ENCODE measurements around the gene SMC6. TPM values are rescaled to one million over a fixed set of nuclear protein-coding genes. Genes with fewer than 3 reads are reported as not detected.

The SMC6 gene
- total RNA-seq, 3 donors from 2014 or later: 18.2 to 20.7 (median 18.2) TPM

DNA sequence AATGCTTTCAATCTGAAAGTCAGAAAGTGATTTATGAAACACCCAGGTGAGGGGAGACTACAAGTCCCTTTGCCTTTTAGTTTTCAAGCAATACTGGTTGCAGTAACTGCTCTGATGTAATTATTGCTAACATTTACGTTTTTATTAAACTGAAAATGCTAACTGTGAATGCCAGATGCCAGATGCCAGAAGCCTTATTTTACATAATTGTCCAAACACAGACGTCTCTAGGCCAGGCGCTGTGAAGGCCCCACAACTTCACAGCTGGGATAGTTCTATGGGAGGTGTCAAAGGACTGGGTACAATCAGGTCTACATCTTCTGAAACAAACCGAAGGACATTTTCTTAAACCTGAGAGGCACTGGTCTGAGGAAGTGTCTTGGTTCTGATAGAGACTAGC lies 35.2 kb upstream of the SMC6 start:
- ATAC-seq: no peak
- Mint-ChIP-seq H3K27me3 (ENCODE audit: low read depth) (peaks cover 17% of the 10 kb centered on the region), H3K4me1 (ENCODE audit: low read depth) (no peaks in the 10 kb centered on the region), H3K9me3 (no peaks in the 10 kb centered on the region), H3K4me3 (no peak overlapping the region), H3K36me3 (ENCODE audit: insufficient read depth) (no peaks in the 10 kb centered on the region)
- no peak for DNase-seq

DNA sequence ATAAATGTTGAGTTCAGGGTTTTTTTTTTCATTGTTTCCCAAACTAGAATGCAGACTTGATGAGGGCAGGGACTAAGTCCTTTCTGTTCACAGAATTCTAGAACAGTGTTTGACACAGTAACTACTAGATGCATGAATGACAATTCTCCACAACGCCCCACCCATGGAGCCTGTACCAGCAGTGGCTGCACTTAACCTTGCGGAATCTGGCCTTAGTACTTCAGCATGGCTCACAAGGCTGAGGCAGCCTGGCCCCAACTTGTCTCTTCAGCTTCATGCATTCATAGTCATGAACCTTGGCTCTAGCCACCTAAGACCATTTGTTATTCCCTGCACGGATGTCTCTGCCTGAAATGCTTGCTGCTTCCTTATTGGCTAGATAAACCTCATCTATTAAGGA lies 33.1 kb upstream of the SMC6 start:
- no peak for ATAC-seq
- peaks cover 11% of the 10 kb centered on the region for H3K27me3 Mint-ChIP-seq (ENCODE audit: low read depth)

DNA sequence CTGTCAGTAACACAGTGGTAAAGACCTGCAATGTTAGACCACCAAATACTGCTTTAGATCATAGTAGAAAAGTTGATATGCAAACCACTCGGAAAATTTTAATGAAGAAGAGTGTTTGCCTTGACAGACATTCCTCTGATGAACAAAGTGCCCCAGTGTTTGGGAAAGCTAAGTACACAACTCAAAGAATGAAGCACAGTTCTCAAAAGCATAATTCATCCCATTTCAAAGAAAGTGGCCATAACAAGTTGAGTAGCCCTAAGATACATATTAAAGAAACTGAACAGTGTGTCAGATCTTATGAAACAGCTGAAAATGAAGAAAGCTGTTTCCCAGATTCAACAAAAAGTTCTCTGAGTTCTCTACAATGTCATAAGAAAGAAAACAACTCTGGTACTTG lies 27.9 kb upstream of the SMC6 start:
- H3K9me3 Mint-ChIP-seq: no peaks in the 10 kb centered on the region
- H3K27me3 Mint-ChIP-seq (ENCODE audit: low read depth): no peaks in the 10 kb centered on the region
- DNase-seq (no peak), ATAC-seq (no peak)
- H3K4me3 Mint-ChIP-seq: no peak overlapping the region
- no peaks in the 10 kb centered on the region for H3K4me1 Mint-ChIP-seq (ENCODE audit: low read depth)
- peaks cover 19% of the 10 kb centered on the region for H3K36me3 Mint-ChIP-seq (ENCODE audit: insufficient read depth)

More for the DNA sequence above, 33.1 kb upstream of the SMC6 start:
- H3K4me1 Mint-ChIP-seq (ENCODE audit: low read depth): no peaks in the 10 kb centered on the region
- no peak for DNase-seq
- H3K4me3 Mint-ChIP-seq: no peak overlapping the region
- H3K36me3 Mint-ChIP-seq (ENCODE audit: insufficient read depth): peaks cover 6% of the 10 kb centered on the region
- no peaks in the 10 kb centered on the region for H3K9me3 Mint-ChIP-seq

DNA sequence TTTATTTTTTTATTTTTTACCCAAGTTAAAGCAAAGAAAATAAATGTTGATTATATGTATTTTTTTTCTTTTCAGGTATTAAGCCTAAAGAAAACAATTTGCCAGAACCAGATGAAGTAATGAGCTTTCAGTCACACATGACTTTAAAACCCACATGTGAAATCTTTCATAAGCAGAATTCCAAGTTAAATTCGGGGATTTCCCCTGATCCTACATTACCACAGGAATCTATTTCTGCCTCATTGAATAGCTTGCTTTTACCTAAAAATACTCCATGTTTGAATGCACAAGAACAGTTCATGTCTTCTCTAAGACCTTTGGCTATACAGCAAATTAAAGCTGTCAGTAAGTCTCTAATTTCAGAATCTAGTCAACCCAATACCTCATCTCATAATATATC lies 26.9 kb upstream of the SMC6 start:
- Mint-ChIP-seq H3K4me1 (ENCODE audit: low read depth) (no peaks in the 10 kb centered on the region), H3K4me3 (no peak overlapping the region), H3K9me3 (no peaks in the 10 kb centered on the region), H3K36me3 (ENCODE audit: insufficient read depth) (peaks cover 21% of the 10 kb centered on the region), H3K27me3 (ENCODE audit: low read depth) (no peaks in the 10 kb centered on the region)
- DNase-seq: no peak
- ATAC-seq: no peak

DNA sequence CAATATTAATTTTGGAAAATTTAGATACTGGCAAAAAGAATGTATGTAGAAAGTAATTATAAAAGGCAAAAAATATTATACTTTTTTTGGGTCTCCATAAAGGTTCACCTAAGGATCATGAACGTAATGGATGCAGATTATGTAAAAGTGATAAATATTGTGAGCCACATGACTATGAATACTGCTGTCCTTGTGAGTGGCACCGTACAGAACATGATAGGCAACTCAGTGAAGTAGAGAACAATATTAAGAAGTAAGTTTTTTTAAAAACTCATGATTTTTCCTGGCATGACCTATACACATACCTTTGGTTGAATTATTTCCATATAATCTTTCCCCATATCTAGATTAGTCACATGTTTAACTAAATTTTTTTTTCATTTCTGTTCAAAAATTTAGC lies 18.9 kb upstream of the SMC6 start:
- no peaks in the 10 kb centered on the region for H3K9me3 Mint-ChIP-seq
- no peaks in the 10 kb centered on the region for H3K4me1 Mint-ChIP-seq (ENCODE audit: low read depth)
- peaks cover 13% of the 10 kb centered on the region for H3K36me3 Mint-ChIP-seq (ENCODE audit: insufficient read depth)
- no peak for ATAC-seq
- no peak overlapping the region for H3K4me3 Mint-ChIP-seq
- DNase-seq: no peak
- H3K27me3 Mint-ChIP-seq (ENCODE audit: low read depth): no peaks in the 10 kb centered on the region

DNA sequence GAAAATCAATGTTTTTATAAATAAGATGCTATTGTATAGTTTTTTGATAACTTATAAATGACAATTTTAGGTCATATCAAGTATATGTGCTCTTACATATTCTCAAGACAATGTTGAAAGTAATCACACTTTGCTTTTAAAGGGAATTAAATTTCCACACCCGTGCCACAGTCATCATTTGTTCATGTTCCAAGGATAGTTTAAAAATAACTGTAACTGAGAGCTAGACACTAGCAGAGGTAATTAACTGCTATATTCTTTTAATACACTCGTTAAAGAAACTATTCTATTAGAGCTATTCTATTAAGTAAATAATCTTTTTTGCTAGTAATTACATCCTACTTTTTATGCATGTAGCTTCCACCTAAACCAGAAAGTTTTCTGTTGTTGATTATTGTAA lies 18.3 kb upstream of the SMC6 start:
- Mint-ChIP-seq H3K4me1 (ENCODE audit: low read depth) (no peaks in the 10 kb centered on the region), H3K4me3 (no peak overlapping the region), H3K9me3 (no peaks in the 10 kb centered on the region), H3K27me3 (ENCODE audit: low read depth) (no peaks in the 10 kb centered on the region), H3K36me3 (ENCODE audit: insufficient read depth) (peaks cover 16% of the 10 kb centered on the region)
- no peak for ATAC-seq
- DNase-seq: no peak

DNA sequence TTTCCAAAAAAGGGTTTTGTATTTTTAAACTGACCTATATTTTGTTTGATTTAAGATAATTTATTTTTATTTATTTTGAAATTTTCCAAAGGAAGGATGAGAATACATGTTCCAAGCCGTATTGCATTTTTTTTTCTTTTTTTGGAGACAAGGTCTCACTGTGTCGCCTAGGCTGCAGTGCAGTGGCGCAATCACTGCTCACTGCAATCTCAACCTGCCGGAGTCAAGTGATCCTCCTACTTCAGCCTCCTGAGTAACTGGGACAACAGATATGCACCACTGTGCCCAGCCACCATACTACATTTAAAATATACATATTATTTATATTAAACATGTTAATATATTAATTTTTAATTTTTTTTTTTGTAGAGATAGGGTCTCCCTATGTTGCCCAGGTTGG lies 15.3 kb upstream of the SMC6 start:
- Mint-ChIP-seq H3K27me3 (ENCODE audit: low read depth) (no peaks in the 10 kb centered on the region), H3K36me3 (ENCODE audit: insufficient read depth) (peaks cover 12% of the 10 kb centered on the region), H3K9me3 (no peaks in the 10 kb centered on the region), H3K4me1 (ENCODE audit: low read depth) (no peaks in the 10 kb centered on the region), H3K4me3 (no peak overlapping the region)
- ATAC-seq: no peak
- no peak for DNase-seq

DNA sequence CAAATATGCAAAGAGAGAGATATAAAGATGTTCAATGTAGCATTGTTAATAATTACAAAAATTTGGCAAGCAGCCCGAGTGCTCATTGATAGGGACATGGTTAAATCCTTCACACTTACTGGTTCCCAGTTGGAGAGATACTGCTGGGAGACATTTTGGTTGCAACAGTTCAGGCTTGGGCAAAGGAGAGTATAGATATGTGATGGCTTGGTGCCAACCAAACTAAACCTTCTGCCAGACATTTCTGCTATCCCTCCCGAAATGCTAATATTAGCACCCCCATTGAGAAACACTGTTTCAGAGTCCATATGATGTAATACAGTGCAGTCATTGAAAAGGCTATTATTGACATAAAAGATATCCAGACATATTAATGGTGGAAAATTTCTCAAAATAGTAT lies 11.8 kb upstream of the SMC6 start:
- no peak overlapping the region for H3K4me3 Mint-ChIP-seq
- ATAC-seq: no peak
- no peaks in the 10 kb centered on the region for H3K4me1 Mint-ChIP-seq (ENCODE audit: low read depth)
- DNase-seq: no peak
- peaks cover 16% of the 10 kb centered on the region for H3K36me3 Mint-ChIP-seq (ENCODE audit: insufficient read depth)
- no peaks in the 10 kb centered on the region for H3K27me3 Mint-ChIP-seq (ENCODE audit: low read depth)
- H3K9me3 Mint-ChIP-seq: no peaks in the 10 kb centered on the region

DNA sequence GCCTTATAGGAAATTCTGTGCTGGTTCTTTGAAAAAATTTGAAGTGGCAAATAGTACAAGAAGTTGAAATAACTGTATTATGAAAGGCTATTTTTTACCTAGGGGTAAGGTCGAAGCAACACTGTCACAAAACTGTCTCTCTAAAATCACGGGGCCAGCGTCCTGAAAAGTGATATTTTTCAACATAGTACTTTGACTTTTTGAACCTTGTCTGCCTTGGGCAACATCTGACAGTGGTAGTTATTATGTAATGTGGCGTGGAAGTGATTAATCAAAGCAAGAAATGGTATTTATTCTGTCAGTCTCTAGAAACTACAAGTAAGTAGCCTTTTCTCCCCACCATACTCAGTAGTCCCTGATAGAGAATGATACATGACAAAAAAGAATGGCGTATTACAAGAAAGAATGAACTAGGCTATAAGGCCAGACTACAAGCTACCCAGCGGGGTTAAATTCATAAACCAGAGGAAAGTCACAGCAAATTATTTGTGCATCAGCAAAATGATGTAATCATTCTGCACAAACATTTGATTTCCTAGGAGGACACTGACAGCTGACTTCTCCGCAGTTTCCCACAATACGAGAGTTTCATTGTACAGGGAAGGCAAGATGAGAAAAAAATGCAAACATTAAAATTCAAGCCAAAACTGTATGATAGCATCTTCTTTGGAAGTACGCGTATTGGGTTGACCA lies 10.2 kb upstream of the SMC6 start:
- H3K9me3 Mint-ChIP-seq: no peaks in the 10 kb centered on the region
- no peaks in the 10 kb centered on the region for H3K27me3 Mint-ChIP-seq (ENCODE audit: low read depth)
- ATAC-seq (no peak), DNase-seq (no peak)
- H3K36me3 Mint-ChIP-seq (ENCODE audit: insufficient read depth): peaks cover 16% of the 10 kb centered on the region
- H3K4me3 Mint-ChIP-seq: no peak overlapping the region
- no peaks in the 10 kb centered on the region for H3K4me1 Mint-ChIP-seq (ENCODE audit: low read depth)

DNA sequence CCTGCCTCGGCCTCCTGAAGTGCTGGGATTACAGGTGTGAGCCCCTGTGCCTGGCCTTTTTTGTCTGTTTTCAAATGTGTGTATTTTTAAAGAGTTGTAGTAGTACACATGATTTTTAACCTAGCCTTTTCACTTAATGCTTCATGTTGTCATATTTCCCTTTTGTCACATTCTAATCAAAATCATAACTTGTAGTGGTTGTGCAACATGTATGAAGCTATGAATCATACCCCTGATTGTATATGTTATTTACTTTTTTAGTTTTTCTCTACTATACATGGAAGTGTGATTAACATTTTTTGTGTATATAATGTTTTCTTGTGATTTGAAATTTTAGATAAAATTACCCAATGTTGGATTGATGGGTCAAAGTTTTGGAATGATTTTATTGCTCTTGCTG lies 8.8 kb upstream of the SMC6 start:
- DNase-seq (no peak), ATAC-seq (no peak)
- no peaks in the 10 kb centered on the region for H3K9me3 Mint-ChIP-seq
- H3K4me3 Mint-ChIP-seq: no peak overlapping the region
- H3K36me3 Mint-ChIP-seq (ENCODE audit: insufficient read depth): peaks cover 10% of the 10 kb centered on the region
- H3K4me1 Mint-ChIP-seq (ENCODE audit: low read depth): no peaks in the 10 kb centered on the region
- H3K27me3 Mint-ChIP-seq (ENCODE audit: low read depth): no peaks in the 10 kb centered on the region

DNA sequence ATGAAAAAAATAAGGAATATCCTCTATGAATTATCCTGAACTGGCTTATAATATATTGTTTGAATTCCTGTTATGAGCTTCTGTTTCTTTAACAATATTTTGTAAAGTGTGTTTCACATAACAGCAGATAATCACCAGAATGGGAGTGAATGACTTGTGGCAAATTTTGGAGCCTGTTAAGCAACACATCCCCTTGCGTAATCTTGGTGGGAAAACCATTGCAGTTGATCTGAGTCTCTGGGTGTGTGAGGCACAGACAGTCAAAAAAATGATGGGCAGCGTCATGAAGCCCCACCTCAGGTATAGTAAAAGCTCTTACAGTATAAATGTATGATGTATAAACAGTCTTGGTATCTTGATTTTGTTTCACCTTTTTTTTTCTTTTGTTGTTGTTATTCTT lies 6.2 kb upstream of the SMC6 start:
- ATAC-seq (no peak), DNase-seq (no peak)
- Mint-ChIP-seq H3K4me1 (ENCODE audit: low read depth) (peaks cover under 1% of the 10 kb centered on the region), H3K9me3 (no peaks in the 10 kb centered on the region), H3K27me3 (ENCODE audit: low read depth) (no peaks in the 10 kb centered on the region), H3K4me3 (no peak overlapping the region), H3K36me3 (ENCODE audit: insufficient read depth) (peaks cover 7% of the 10 kb centered on the region)

DNA sequence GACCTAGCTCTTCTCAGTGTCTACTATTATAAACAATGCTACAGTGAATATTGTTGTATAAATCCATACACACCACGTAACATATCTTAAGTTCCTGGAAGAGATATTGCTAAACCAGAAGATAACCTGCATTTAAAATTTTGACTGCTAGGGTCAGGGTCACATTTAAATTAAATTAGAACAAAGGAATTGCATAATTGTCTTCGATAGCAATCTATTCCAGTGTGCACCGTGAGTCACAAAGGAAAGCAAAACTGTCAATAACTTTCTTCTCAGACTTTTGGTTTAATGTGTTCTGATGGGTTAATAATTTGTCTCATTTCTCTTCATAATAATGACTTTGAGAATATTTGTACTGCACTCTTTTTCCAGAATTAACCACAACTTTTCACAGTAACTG lies 4.5 kb upstream of the SMC6 start:
- DNase-seq (no peak), ATAC-seq (no peak)
- H3K27me3 Mint-ChIP-seq (ENCODE audit: low read depth): no peaks in the 10 kb centered on the region
- peaks cover 6% of the 10 kb centered on the region for H3K4me1 Mint-ChIP-seq (ENCODE audit: low read depth)
- no peaks in the 10 kb centered on the region for H3K9me3 Mint-ChIP-seq
- no peaks in the 10 kb centered on the region for H3K36me3 Mint-ChIP-seq (ENCODE audit: insufficient read depth)
- no peak overlapping the region for H3K4me3 Mint-ChIP-seq

DNA sequence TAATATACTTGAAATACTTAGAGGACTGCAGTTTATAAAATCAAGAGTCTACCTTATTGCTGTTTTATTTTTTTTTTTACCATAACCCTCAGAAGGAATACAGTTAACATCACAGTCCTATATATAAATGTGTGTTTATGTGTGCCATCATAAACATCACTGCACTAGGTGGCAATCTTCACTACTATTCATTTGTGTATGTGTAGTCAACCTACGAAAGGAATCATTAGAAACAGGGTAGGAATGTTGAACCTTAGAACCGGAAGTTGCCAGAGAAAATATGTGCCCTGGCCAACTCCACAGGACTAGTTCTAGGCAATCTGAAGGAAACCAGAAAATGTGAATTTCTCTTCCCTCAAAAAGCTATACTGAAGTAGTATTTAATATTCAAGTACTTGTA lies 3.7 kb upstream of the SMC6 start:
- Mint-ChIP-seq H3K4me1 (ENCODE audit: low read depth) (peaks cover 14% of the 10 kb centered on the region), H3K9me3 (no peaks in the 10 kb centered on the region), H3K4me3 (no peak overlapping the region), H3K27me3 (ENCODE audit: low read depth) (no peaks in the 10 kb centered on the region), H3K36me3 (ENCODE audit: insufficient read depth) (no peaks in the 10 kb centered on the region)
- DNase-seq (no peak), ATAC-seq (no peak)

DNA sequence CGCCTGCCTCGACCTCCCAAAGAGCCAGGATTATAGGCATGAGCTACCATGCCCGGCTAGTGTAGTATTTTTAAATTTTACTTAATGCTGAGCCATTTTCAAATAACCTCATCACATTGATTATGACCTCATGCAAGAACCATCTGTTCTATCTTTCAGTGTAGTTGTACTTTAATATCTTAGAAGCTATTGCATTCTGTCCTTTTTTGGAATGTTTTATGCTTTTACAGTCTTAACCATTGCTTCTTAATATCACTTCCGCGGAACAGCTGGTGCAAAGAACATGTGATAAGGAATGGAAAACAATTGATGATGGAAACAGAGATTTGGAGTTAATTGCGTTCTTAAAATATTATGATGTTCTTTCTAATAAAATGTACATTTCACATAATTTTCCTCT lies 3.1 kb upstream of the SMC6 start:
- Mint-ChIP-seq H3K27me3 (ENCODE audit: low read depth) (no peaks in the 10 kb centered on the region), H3K4me3 (no peak overlapping the region), H3K4me1 (ENCODE audit: low read depth) (peaks cover 20% of the 10 kb centered on the region), H3K9me3 (no peaks in the 10 kb centered on the region), H3K36me3 (ENCODE audit: insufficient read depth) (no peaks in the 10 kb centered on the region)
- DNase-seq: no peak
- no peak for ATAC-seq

DNA sequence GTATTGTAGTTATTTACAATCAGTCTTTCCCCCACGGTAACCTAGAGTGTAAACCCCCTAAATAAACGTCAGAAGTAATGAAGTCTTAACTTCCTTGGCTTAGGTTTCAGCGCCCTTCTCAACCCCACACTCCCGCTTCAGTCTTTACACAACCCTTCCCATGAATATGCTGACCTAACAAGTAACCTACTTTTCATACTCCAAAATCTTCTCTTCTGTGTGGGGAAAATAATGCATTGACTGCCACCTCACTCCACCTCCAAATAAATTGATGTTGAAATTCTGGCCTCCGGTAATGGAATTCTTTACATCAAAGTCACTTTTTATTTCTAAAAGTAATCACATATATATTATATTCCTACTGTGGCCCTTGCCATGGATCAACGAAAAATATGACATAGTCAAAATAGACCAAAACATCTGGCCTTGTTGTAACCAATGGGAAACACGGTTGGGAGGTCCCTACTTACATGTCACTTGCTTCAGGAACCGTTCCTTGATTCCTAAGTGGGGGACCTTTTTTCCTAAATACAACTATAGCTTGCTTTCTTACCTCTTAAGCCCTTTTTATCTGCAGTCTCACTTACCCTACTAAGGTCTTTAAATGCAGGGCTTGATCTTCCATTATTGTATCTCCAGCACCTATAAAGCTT lies 1.3 kb upstream of the SMC6 start:
- no peak for ATAC-seq
- Mint-ChIP-seq H3K4me3 (peak overlapping the region; percentile 96), H3K4me1 (ENCODE audit: low read depth) (peaks cover 29% of the 10 kb centered on the region)

More for the DNA sequence above, 1.3 kb upstream of the SMC6 start:
- Mint-ChIP-seq H3K27me3 (ENCODE audit: low read depth) (no peaks in the 10 kb centered on the region), H3K9me3 (no peaks in the 10 kb centered on the region), H3K36me3 (ENCODE audit: insufficient read depth) (no peaks in the 10 kb centered on the region)
- no peak for DNase-seq
